ENCODE data around the gene NCK1.
"Not testable (repeated sequence)": the region's sequence is repeated elsewhere in the genome, so short reads cannot be mapped to it uniquely, and the experiment has no call there.

NCK1 gene

DNA sequence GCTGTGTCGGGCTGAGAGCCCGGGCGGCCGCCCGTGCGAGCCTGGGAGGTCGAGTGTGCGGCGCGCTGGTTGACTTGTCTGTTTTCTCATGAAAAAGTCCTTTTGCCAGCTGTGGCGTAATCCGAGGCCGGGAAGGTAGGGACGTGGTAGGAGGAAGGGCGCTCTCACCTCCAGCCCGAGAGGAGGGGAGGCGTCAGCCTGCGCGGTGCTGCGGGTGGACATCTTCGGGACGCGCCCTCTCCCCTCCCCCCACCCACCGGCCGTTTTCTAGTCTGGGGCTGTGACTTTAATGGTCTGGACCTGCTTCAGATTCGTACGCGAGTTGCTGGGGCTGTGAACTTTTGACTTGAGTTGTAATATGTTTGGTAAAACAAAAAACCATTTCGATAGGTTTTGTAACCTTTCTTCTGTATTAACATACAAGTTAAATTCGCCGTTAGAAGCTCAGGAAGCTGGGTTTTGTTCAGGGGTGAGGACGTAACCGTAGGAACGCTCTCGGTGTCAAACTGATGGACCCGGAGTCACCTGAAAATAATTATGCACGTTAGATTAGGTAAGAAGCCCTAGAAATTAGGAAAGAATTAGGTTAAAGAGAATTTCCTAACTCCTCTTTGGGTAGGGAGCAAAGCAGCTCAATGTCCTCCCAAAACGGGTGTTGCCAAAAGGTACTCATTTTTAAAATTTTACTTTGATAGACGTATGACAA is 762 bp downstream of the NCK1 start:
- peak; percentile 63 for DNase-seq (ENCODE audit: low spot score)

DNA sequence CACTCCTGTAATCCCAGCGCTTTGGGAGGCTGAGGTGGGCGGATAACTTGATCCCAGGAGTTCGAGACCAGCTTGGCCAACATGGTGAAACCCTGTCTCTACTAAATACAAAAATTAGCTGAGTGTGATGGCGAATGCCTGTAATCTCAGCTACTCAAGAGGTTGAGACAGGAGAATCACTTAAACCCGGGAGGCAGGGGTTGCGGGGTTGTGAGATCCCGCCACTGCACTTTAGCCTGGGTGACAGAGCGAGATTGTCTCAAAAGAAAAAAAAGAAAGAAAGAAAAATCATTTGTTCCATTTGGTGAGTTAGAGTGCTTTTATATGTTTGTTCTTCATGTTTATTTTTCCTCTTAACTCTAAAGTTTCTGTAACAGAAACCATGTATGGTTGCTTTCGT is 7.3 kb downstream of the NCK1 start:
- DNase-seq (ENCODE audit: low spot score) = no peak

DNA sequence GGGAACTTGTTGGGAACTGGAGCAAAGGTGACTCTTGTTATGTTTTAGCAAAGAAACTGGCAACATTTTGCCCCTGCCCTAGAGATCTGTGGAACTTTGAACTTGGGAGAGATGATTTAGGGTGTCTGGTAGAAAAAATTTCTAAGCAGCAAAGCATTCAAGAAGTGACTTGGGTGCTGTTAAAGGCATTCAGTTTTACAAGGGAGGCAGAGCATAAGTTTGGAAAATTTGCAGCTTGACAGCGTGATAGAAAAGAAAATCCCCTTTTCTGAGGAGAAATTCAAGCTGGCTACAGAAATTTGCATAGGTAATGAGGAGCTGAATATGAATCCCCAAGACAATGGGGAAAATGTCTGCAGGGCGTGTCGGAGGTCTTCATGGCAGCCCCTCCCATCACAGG is 10.2 kb downstream of the NCK1 start:
- not testable (repeated sequence) for DNase-seq (ENCODE audit: low spot score)

DNA sequence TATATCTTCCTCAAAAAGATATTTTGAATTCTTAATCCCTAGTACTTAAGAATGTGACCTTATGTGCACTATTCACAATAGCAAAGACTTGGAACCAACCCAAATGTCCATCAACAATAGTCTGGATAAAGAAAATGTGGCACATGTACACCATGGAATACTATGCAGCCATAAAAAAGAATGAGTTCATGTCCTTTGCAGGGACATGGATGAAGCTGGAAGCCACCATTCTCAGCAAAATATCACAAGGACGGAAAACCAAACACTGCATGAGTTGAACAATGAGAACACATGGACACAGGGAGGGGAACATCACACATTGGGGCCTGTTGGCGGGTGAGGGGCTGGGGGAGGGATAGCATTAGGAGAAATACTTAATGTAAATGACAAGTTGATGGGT is 17.5 kb downstream of the NCK1 start:
- not testable (repeated sequence) for DNase-seq (ENCODE audit: low spot score)

DNA sequence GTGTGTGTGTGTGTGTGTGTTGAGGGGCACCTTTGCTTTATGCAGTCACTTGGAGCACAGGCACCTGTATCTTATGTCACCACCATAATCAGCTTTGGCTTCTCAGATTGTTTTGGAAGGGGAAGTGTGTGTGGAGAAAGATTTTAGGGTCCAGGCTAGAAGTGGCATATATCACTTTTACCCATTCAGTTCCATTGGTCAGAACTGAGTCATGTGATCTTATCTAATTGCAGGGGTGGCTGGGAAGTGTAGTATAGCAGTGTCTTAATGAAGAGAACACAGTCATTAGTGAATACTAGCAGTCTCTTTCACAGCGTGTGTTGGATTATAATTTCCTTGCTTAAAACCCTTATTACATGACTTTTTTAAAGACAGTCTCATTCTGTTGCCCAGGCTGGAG is 20.6 kb downstream of the NCK1 start:
- no peak for DNase-seq (ENCODE audit: low spot score)

DNA sequence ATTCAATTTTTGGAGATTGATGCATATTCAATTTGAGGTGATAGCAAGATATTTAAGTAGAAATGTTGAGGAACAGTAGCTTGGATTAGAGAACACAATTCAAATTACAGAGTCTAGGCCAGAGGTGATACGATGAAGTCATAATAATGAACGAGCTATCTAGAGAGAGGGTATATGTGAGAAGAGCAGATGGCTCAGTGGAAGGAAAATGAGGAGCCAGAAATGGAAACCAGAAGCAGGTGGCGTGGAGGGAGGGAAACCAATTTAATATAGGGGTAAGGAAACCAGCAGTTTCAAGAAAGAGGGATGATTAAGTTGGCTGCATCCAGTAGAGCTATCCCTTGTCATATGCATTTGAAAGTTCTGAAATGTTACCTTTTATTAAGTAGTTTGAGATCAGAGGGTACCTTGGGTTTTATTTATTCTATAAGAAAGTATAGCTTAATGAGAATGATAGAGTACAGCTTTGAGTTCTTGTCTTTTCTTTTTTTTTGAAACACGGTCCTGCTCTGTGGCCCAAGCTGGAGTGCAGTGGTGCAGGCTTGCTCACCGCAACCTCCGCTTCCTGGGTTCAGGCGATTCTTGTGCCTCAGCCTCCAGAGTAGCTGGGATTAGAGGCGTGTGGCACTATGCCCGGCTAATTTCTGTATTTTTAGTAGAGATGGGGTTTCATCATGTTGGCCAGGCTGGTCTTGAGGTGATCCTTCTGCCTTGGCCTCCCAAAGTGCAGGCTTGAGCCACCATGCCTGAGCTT is 22.1 kb downstream of the NCK1 start:
- no peak for DNase-seq (ENCODE audit: low spot score)

DNA sequence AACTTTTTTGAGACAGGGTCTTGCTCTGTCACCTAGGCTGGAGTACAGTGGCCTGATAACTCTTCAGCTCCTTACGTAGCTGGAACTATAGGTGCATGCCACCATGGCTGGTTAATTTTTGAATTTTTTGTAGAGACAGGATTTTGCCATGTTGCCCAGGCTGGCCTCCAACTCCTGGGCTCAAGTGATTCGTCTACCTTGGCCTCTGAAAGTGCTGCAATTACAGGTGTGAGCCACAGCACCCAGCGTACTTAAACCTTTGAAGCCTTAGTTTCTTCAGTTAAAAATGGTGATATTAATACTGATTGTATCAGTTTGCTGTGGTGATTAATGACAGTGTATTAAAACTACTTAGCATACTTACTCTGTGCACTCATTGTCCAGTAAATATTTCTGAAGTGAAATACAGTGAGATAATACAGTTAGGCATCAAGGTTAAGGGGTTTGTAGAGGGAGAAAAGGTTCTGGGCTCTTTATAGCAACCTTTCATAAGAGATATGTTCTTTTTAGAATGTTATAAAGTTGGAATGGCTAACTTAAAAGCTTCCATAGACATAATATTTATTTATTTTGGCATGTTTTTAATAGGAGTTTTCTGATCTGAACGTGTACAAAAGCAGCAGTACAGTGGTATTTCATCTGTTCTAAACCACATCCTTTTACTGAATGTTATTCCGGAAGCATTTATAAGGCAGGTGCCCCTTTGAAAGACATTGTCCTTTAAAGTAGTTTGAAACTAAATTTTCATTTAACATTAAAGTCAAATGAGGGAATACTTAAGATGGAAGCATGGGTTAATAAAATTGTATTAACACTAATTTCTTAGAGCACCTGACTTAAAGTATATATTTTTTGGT is 23.6 kb downstream of the NCK1 start:
- no peak for DNase-seq (ENCODE audit: low spot score)

DNA sequence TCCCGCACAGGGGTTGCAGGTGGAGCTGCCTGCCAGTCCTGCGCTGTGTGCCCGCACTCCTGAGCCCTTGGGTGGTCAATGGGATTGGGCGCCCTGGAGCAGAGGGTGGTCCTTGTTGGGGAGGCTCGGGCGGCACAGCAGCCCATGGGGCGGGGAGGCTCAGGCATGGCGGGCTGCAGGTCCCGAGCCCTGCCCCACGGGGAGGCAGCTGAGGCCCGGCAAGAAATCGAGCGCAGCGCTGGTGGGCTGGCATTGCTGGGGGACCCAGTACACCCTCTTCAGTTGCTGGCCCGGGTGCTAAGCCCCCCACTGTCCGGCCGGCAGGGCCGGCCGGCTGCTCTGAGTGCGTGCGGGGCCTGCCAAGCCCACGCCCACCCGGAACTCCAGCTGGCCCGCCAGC is 27.9 kb downstream of the NCK1 start:
- DNase-seq (ENCODE audit: low spot score) = no peak

DNA sequence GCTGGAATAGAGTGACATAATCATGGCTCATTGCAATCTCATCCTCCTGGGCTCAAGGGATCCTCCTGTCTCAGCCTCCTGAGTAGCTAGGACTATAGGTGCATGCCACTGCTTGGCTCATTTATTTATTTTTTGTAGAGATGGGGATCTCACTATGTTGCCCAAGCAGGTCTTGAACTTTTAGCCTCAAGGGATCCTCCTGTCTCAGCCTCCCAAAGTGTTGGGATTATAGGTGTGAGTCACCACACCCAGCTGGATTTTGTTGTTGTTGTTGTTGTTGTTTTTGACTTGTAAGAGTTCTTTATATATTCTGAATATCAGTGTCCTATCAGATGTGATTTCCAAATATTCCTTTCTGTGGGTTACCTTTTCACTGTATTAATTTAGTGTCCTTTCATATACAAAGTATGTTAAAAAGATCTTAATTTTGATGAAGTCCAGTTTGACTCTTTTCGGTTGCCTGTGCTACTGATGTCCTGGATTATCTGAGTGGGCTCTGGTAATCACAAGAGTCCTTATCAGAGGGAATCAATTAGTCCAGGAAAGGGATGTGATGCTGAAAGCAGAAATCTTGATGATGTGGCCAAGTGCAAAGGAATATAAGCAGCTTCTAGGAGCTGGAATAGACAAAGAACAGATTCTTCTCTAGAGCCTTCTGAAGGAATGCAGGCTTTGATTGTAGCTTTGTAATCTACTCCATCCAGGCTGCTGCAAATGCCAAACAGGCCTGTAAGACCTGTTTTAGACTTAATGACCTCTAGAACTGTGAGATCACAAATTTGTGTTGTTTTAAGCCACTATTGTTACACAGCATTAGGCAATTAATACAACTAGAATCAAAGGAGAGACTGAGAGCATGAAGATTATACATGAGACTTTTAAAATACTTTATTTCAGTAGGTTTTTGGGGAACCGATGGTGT is 30.2 kb downstream of the NCK1 start:
- no peak for DNase-seq (ENCODE audit: low spot score)

DNA sequence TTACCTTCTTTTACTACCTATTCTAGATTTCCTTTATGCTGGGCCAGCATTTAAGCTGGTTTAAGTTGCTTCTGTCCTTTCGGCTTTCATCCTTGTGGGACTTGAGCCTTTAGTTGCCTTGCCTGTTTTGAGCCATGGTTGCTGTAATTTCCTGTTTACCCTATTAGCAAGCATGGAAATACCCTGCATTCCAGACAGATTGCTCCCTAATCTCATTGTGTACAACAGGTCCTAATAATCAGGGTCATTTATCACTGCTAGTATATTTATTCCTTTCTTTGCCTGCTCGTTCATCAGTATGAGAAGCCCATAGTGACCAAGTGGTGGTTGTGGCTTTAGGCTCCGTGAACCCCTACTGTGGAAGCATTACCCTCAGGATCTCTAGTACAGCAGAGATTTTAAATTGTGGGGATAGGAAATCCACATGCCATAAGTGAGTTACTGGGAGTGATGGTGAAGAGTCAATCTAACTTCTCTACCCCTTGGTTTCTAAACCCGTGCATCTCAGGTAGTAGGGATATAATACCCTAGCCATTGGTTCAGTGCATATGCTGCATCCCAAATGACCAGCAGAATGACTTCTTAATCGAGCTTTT is 31.9 kb downstream of the NCK1 start:
- peak; percentile 54 for DNase-seq (ENCODE audit: low spot score)

DNA sequence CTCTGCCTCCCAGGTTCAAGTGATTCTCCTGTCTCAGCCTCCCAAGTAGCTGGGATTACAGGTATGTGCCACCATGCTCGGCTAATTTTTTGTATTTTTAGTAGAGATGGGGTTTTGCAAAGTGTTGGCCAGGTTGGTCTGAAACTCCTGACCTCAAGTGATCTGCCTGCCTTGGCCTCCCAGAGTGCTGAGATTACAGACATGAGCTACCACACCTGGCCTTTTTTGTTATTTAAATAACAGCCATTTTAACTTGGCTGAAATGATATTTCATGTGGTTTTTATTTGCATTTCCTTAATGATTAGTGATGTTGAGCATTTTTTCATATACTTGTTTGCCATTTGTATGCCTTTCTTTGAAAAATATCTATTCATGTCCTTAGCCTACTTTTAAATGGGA is 35.2 kb downstream of the NCK1 start:
- DNase-seq (ENCODE audit: low spot score) = not testable (repeated sequence)

DNA sequence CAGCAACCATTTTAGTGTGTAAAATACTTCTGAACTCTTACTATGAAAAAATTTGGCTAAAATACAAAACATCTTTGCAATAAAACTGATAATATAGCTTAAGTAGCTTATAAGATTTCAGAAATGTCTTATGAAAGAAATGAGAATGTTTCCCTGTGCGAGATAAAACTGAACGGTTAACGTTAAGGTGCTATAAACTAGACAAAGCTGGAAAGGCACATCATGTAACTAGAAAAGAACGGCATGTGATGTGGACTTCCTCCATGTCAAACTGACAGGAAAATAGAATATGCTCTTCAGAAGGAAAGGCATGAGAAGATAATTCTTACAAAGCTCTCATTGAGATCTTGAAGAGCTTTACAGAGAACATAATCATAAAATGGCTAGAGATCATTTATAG is 36.5 kb downstream of the NCK1 start:
- DNase-seq (ENCODE audit: low spot score) = no peak

DNA sequence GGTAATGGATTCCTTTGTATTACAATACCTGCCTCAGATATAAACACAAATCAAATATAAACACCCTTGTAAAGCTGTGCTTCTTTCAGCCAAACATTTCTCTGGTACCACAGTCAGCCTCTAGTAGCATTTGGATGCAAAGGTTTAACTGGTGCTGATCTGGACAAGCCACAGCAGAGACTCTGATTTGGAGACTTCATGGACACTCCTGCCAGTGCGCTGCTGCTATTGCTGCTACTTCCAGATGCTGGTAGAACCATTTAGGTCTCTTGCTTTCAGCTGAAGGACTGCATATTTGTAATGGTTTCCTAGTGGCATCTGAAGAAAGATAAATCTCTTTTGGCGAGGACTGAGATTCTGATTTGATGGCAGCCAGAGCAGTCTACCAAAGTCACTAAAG is 36.9 kb downstream of the NCK1 start:
- no peak for DNase-seq (ENCODE audit: low spot score)

DNA sequence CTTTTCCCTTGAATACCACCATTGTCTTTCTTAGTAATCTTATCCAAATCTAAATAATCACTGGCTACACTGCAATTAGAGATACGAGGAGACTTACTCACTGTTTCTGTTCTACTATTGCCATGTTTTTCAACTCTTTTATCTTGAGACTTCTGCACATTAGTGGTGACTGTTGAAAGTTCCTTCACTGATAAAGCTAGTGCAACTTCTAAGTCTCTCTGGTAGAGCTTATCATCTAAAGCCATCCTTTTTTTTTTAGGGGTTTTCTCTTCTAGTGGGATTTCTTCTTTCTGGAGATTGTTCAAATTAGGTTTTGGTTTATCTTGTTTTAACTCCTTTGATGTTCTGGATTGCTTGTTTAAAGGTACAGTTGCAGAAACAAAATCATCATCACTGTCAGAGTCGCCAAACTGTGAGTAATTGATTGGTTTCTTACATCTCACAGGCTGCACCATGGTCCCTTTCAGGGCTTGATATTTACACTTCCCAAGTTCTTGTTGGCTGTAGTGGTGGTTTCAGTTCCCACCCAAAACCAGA is 37.7 kb downstream of the NCK1 start:
- DNase-seq (ENCODE audit: low spot score) = no peak

DNA sequence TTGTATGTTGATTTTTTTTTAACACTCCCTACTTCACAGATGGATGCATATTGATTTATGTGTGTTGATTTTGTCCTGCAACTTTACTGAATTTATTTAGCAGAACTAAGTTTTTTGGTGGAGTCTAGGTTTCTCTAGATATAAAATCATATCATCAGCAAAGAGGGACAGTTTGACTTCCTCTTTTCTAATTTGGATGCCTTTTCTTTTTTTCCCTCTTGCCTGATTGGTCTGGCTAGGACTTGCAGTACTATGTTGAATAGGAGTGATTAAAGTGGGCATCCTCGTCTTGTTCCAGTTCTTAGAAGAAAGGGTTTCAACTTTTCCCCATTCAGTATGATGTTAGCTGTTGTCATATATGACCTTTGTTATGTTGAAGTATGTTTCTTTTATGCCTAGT is 38.7 kb downstream of the NCK1 start:
- not testable (repeated sequence) for DNase-seq (ENCODE audit: low spot score)

DNA sequence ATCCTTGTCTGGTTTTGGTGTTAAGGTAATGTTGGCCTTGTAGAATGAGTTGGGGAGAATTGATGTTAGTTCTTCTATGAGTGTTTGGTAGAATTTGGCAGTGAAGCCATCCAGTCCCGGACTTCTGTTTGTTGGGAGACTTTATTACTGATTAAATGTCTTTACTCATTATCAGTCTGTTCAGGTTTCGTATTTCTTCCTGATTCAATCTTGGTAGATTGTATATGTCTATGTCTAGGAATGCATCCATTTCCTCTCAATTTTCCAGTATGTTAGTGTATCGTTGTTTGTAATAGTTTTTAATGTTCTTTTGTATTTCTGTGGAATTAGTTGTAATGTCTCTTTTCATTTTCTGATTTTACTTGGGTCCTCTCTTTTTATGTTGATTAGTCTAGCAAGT is 39.4 kb downstream of the NCK1 start:
- no peak for DNase-seq (ENCODE audit: low spot score)

DNA sequence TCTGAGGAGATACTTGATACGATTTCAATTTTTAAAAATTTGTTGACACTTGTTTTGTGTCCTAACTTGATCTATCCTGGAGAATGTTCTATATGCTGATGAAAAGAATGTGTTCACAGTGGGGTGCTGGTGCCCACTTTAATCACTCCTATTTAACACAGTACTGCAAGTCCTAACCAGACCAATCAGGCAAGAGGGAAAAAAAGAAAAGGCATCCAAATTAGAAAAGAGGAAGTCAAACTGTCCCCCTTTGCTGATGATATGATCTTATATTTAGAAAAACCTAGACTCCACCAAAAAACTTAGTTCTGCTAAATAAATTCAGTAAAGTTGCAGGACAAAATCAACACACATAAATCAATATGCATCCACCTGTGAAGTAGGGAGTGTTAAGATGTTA is 40.5 kb downstream of the NCK1 start:
- not testable (repeated sequence) for DNase-seq (ENCODE audit: low spot score)

DNA sequence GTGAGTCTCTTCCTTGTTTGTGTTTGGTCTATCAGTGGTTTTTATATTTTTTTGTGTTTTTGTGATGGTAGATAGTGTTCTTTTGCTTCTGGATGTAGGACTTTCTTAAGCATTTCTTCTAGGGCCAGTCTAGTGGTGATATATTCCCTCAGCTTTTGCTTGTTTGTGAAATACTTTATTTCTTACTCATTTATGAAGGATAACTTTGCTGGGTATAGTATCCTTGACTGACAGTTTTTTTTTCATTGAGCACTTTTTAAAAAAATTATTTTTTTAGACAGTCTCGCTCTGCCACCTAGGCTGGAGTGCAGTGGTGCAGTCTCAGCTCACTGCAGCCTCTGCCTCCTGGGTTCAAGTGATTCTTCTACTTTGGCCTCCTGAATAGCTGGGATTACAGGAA is 41.9 kb downstream of the NCK1 start:
- DNase-seq (ENCODE audit: low spot score) = no peak

DNA sequence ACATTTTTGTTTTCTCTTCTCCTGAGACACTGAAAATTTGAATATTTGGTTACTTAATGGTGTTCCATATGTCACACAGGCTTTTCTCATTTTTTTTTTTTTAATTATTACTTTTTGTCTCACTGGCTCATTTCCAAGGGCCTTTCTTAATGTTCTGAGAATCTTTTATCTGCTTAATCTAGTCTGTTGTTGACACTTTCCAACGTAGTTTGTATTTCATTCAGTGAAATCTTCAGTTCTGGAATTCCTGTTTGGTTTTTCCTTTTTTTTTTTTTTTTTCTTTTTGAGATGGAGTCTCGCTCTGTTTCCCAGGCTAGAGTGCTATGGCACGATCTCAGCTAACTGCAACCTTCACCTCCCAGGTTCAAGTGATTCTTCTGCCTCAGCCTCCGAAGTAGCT is 42.7 kb downstream of the NCK1 start:
- no peak for DNase-seq (ENCODE audit: low spot score)

DNA sequence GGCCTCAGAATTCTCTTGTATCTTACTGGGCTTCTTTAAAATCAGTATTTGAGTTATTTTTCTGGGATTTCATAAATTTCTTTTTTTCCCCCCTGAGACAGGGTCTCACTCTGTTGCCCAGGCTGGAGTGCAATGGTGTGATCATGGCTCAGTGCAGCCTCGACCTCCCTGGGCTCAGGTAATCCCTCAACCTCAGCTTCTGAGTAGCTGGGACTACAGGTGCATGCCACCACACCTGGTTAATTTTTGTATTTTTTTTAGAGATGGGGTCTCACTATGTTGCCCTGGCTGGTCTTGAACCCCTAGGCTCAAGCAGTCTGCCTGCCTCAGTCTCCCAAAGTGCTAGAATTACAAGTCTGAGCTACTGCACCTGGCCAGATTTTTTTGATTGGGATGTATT is 43.5 kb downstream of the NCK1 start:
- no peak for DNase-seq (ENCODE audit: low spot score)

DNA sequence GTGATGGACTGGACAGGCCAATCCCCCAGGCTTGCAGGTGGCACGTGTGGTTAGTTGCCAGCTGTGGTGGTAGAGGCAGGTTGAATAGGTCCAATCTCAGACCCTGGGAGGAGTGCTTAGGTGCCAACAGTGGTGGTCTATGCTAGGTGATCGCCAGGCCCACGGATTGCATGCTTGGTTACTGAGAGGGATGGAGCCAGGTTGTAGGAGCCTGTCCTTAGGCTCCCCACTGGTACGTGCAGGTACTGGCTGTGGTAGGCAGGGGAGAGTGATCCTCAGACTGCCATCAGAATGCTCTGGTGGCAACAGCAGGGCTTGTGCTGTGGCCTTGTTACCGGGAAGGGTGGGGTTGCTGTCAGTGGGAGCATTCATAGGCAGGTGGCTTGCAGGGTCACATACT is 44.7 kb downstream of the NCK1 start:
- DNase-seq (ENCODE audit: low spot score) = no peak

Measured in AG20443 (cell line).